ENCODE measurements around the gene DNAH9. TPM values are rescaled to one million over a fixed set of nuclear protein-coding genes. Genes with fewer than 3 reads are reported as not detected.

DNAH9 gene
- polyA plus RNA-seq, 2 donors: 0.12 TPM

- H3K9me3 ChIP-seq (ENCODE audit: control insufficient read depth in 2 of 2, insufficient read depth in 1 of 2, low read depth in 1 of 2, low read length in 1 of 2): no peaks in the 10 kb centered on the region
- H3K27ac ChIP-seq (ENCODE audit: low read depth in 2 of 2, low read length in 1 of 2): no peak overlapping the region
- H3K4me3 ChIP-seq (ENCODE audit: low read depth in 1 of 2, low read length in 2 of 2): no peak overlapping the region
- no peaks in the 10 kb centered on the region for H3K4me1 ChIP-seq (ENCODE audit: control insufficient read depth in 2 of 2, insufficient read depth in 2 of 2, low read length in 1 of 2)
- H3K27me3 ChIP-seq (ENCODE audit: control insufficient read depth in 1 of 2, insufficient read depth in 2 of 2, low read length in 2 of 2): no peaks in the 10 kb centered on the region
- H3K36me3 ChIP-seq (ENCODE audit: control insufficient read depth in 2 of 2, insufficient read depth in 2 of 2, low read length in 1 of 2): no peaks in the 10 kb centered on the region
- WGBS, 2 donors: 88 to 90% methylated on average over 3 of the region's 3 CpGs
Observed at GRCh38 chr17:11628831-11629230, 30.6 kb downstream of the DNAH9 start.

- H3K36me3 ChIP-seq (ENCODE audit: control insufficient read depth in 2 of 2, insufficient read depth in 2 of 2, low read length in 1 of 2): no peaks in the 10 kb centered on the region
- 82 to 87% methylated on average over 5 of the region's 5 CpGs for WGBS, 2 donors
- H3K27ac ChIP-seq (ENCODE audit: low read depth in 2 of 2, low read length in 1 of 2): no peak overlapping the region
- no peaks in the 10 kb centered on the region for H3K27me3 ChIP-seq (ENCODE audit: control insufficient read depth in 1 of 2, insufficient read depth in 2 of 2, low read length in 2 of 2)
- H3K9me3 ChIP-seq (ENCODE audit: control insufficient read depth in 2 of 2, insufficient read depth in 1 of 2, low read depth in 1 of 2, low read length in 1 of 2): no peaks in the 10 kb centered on the region
- no peak overlapping the region for H3K4me3 ChIP-seq (ENCODE audit: low read depth in 1 of 2, low read length in 2 of 2)
- peaks cover 0 to 2% of the 10 kb centered on the region in 2 donors for H3K4me1 ChIP-seq (ENCODE audit: control insufficient read depth in 2 of 2, insufficient read depth in 2 of 2, low read length in 1 of 2)
Observed at GRCh38 chr17:11636771-11637170, 38.5 kb downstream of the DNAH9 start.

- no peaks in the 10 kb centered on the region for H3K36me3 ChIP-seq (ENCODE audit: control insufficient read depth in 2 of 2, insufficient read depth in 2 of 2, low read length in 1 of 2)
- H3K27ac ChIP-seq (ENCODE audit: low read depth in 2 of 2, low read length in 1 of 2): no peak overlapping the region
- WGBS, 2 donors: 78 to 86% methylated on average over 6 of the region's 6 CpGs
- H3K4me3 ChIP-seq (ENCODE audit: low read depth in 1 of 2, low read length in 2 of 2): no peak overlapping the region
- H3K9me3 ChIP-seq (ENCODE audit: control insufficient read depth in 2 of 2, insufficient read depth in 1 of 2, low read depth in 1 of 2, low read length in 1 of 2): no peaks in the 10 kb centered on the region
- H3K4me1 ChIP-seq (ENCODE audit: control insufficient read depth in 2 of 2, insufficient read depth in 2 of 2, low read length in 1 of 2): peaks cover 0 to 2% of the 10 kb centered on the region in 2 donors
- no peaks in the 10 kb centered on the region for H3K27me3 ChIP-seq (ENCODE audit: control insufficient read depth in 1 of 2, insufficient read depth in 2 of 2, low read length in 2 of 2)
Observed at GRCh38 chr17:11637796-11638195, 39.5 kb downstream of the DNAH9 start.

GRCh38 chr17:11638700-11639265 lies 40.5 kb downstream of the DNAH9 start:
- no peaks in the 10 kb centered on the region for H3K9me3 ChIP-seq (ENCODE audit: control insufficient read depth in 2 of 2, insufficient read depth in 1 of 2, low read depth in 1 of 2, low read length in 1 of 2)

GRCh38 chr17:11639736-11640462 lies 41.6 kb downstream of the DNAH9 start:
- H3K27ac ChIP-seq (ENCODE audit: low read depth in 2 of 2, low read length in 1 of 2): no peak overlapping the region
- H3K27me3 ChIP-seq (ENCODE audit: control insufficient read depth in 1 of 2, insufficient read depth in 2 of 2, low read length in 2 of 2): no peaks in the 10 kb centered on the region
- WGBS, 2 donors: 82% methylated on average over 18 of the region's 18 CpGs
- peaks cover 0 to 2% of the 10 kb centered on the region in 2 donors for H3K4me1 ChIP-seq (ENCODE audit: control insufficient read depth in 2 of 2, insufficient read depth in 2 of 2, low read length in 1 of 2)
- no peak overlapping the region for H3K4me3 ChIP-seq (ENCODE audit: low read depth in 1 of 2, low read length in 2 of 2)
- H3K9me3 ChIP-seq (ENCODE audit: control insufficient read depth in 2 of 2, insufficient read depth in 1 of 2, low read depth in 1 of 2, low read length in 1 of 2): no peaks in the 10 kb centered on the region
- no peaks in the 10 kb centered on the region for H3K36me3 ChIP-seq (ENCODE audit: control insufficient read depth in 2 of 2, insufficient read depth in 2 of 2, low read length in 1 of 2)

More at GRCh38 chr17:11638700-11639265, 40.5 kb downstream of the DNAH9 start:
- Histone ChIP-seq H3K27me3 (ENCODE audit: control insufficient read depth in 1 of 2, insufficient read depth in 2 of 2, low read length in 2 of 2) (no peaks in the 10 kb centered on the region), H3K4me1 (ENCODE audit: control insufficient read depth in 2 of 2, insufficient read depth in 2 of 2, low read length in 1 of 2) (peaks cover 0 to 2% of the 10 kb centered on the region in 2 donors), H3K36me3 (ENCODE audit: control insufficient read depth in 2 of 2, insufficient read depth in 2 of 2, low read length in 1 of 2) (no peaks in the 10 kb centered on the region), H3K27ac (ENCODE audit: low read depth in 2 of 2, low read length in 1 of 2) (no peak overlapping the region), H3K4me3 (ENCODE audit: low read depth in 1 of 2, low read length in 2 of 2) (no peak overlapping the region)
- WGBS, 2 donors: 78 to 81% methylated on average over 2 of the region's 2 CpGs

- peaks cover 0 to 2% of the 10 kb centered on the region in 2 donors for H3K4me1 ChIP-seq (ENCODE audit: control insufficient read depth in 2 of 2, insufficient read depth in 2 of 2, low read length in 1 of 2)
- H3K36me3 ChIP-seq (ENCODE audit: control insufficient read depth in 2 of 2, insufficient read depth in 2 of 2, low read length in 1 of 2): no peaks in the 10 kb centered on the region
- H3K4me3 ChIP-seq (ENCODE audit: low read depth in 1 of 2, low read length in 2 of 2): no peak overlapping the region
- H3K27ac ChIP-seq (ENCODE audit: low read depth in 2 of 2, low read length in 1 of 2): no peak overlapping the region
- WGBS, 2 donors: 30 to 46% methylated on average over 2 of the region's 2 CpGs
- H3K27me3 ChIP-seq (ENCODE audit: control insufficient read depth in 1 of 2, insufficient read depth in 2 of 2, low read length in 2 of 2): no peaks in the 10 kb centered on the region
- H3K9me3 ChIP-seq (ENCODE audit: control insufficient read depth in 2 of 2, insufficient read depth in 1 of 2, low read depth in 1 of 2, low read length in 1 of 2): no peaks in the 10 kb centered on the region
Observed at GRCh38 chr17:11640463-11640814, 42.2 kb downstream of the DNAH9 start.

GRCh38 chr17:11641521-11642275 lies 43.4 kb downstream of the DNAH9 start:
- Histone ChIP-seq H3K27ac (ENCODE audit: low read depth in 2 of 2, low read length in 1 of 2) (no peak overlapping the region), H3K4me3 (ENCODE audit: low read depth in 1 of 2, low read length in 2 of 2) (no peak overlapping the region), H3K36me3 (ENCODE audit: control insufficient read depth in 2 of 2, insufficient read depth in 2 of 2, low read length in 1 of 2) (no peaks in the 10 kb centered on the region), H3K9me3 (ENCODE audit: control insufficient read depth in 2 of 2, insufficient read depth in 1 of 2, low read depth in 1 of 2, low read length in 1 of 2) (no peaks in the 10 kb centered on the region), H3K4me1 (ENCODE audit: control insufficient read depth in 2 of 2, insufficient read depth in 2 of 2, low read length in 1 of 2) (peaks cover 0 to 2% of the 10 kb centered on the region in 2 donors), H3K27me3 (ENCODE audit: control insufficient read depth in 1 of 2, insufficient read depth in 2 of 2, low read length in 2 of 2) (no peaks in the 10 kb centered on the region)
- WGBS, 2 donors: 78 to 83% methylated on average over 11 of the region's 11 CpGs

- 65 to 72% methylated on average over 10 of the region's 10 CpGs for WGBS, 2 donors
Observed at GRCh38 chr17:11642655-11643054, 44.4 kb downstream of the DNAH9 start.

GRCh38 chr17:11643851-11644250 lies 45.6 kb downstream of the DNAH9 start:
- no peaks in the 10 kb centered on the region for H3K9me3 ChIP-seq (ENCODE audit: control insufficient read depth in 2 of 2, insufficient read depth in 1 of 2, low read depth in 1 of 2, low read length in 1 of 2)
- no peak overlapping the region for H3K27ac ChIP-seq (ENCODE audit: low read depth in 2 of 2, low read length in 1 of 2)
- no peaks in the 10 kb centered on the region for H3K27me3 ChIP-seq (ENCODE audit: control insufficient read depth in 1 of 2, insufficient read depth in 2 of 2, low read length in 2 of 2)
- H3K4me1 ChIP-seq (ENCODE audit: control insufficient read depth in 2 of 2, insufficient read depth in 2 of 2, low read length in 1 of 2): peaks cover 0 to 2% of the 10 kb centered on the region in 2 donors
- no peak overlapping the region for H3K4me3 ChIP-seq (ENCODE audit: low read depth in 1 of 2, low read length in 2 of 2)
- no peaks in the 10 kb centered on the region for H3K36me3 ChIP-seq (ENCODE audit: control insufficient read depth in 2 of 2, insufficient read depth in 2 of 2, low read length in 1 of 2)
- 80 to 82% methylated on average over 7 of the region's 7 CpGs for WGBS, 2 donors

More at GRCh38 chr17:11642655-11643054, 44.4 kb downstream of the DNAH9 start:
- Histone ChIP-seq H3K4me3 (ENCODE audit: low read depth in 1 of 2, low read length in 2 of 2) (no peak overlapping the region), H3K36me3 (ENCODE audit: control insufficient read depth in 2 of 2, insufficient read depth in 2 of 2, low read length in 1 of 2) (no peaks in the 10 kb centered on the region), H3K4me1 (ENCODE audit: control insufficient read depth in 2 of 2, insufficient read depth in 2 of 2, low read length in 1 of 2) (peaks cover 0 to 2% of the 10 kb centered on the region in 2 donors), H3K27me3 (ENCODE audit: control insufficient read depth in 1 of 2, insufficient read depth in 2 of 2, low read length in 2 of 2) (no peaks in the 10 kb centered on the region), H3K27ac (ENCODE audit: low read depth in 2 of 2, low read length in 1 of 2) (no peak overlapping the region), H3K9me3 (ENCODE audit: control insufficient read depth in 2 of 2, insufficient read depth in 1 of 2, low read depth in 1 of 2, low read length in 1 of 2) (no peaks in the 10 kb centered on the region)
